Measurements from ENCODE around the gene MT1A.

- TF ChIP-seq, protein P1, sequence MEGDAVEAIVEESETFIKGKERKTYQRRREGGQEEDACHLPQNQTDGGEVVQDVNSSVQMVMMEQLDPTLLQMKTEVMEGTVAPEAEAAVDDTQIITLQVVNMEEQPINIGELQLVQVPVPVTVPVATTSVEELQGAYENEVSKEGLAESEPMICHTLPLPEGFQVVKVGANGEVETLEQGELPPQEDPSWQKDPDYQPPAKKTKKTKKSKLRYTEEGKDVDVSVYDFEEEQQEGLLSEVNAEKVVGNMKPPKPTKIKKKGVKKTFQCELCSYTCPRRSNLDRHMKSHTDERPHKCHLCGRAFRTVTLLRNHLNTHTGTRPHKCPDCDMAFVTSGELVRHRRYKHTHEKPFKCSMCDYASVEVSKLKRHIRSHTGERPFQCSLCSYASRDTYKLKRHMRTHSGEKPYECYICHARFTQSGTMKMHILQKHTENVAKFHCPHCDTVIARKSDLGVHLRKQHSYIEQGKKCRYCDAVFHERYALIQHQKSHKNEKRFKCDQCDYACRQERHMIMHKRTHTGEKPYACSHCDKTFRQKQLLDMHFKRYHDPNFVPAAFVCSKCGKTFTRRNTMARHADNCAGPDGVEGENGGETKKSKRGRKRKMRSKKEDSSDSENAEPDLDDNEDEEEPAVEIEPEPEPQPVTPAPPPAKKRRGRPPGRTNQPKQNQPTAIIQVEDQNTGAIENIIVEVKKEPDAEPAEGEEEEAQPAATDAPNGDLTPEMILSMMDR (IDR thresholded peaks at IDR 0.05; ENCODE audit: low read depth, low read length): no peak
- TF ChIP-seq POLR2A (IDR thresholded peaks at IDR 0.05; ENCODE audit: extremely low read depth, insufficient read length): no peak
Observed at GRCh38 chr16:56633535-56633934, 4.9 kb upstream of the MT1A start.
